ENCODE measurements around the gene RSBN1L.

The RSBN1L gene

DNA sequence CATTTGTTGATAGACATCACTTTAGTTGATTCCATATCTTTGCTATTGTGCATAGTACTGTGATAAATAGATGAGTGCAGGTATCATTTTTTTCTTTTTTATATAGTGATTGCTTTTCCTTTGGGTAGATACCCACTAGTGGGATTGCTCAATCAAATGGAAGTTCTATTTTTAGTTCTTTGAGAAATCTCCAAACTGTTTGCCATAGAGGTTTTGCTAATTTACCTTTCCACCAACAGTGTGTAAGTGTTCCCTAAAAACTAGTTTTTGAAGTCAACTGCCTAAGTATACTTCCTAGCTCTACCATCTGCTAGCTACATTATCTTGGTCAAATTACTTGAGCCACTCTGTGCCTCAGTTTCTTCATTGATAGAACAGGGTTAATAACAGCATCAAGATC is 31.5 kb upstream of the RSBN1L start:
- DNase-seq (ENCODE audit: low read depth in 1 of 2, low spot score in 1 of 2): no peak
- in situ Hi-C loops (cut with HindIII; ENCODE audit: low pct_unique_long_range_greater_than_20kb, low sequenced_read_pairs): no loop called here
- no peak for TF ChIP-seq JUND (IDR thresholded peaks at IDR 0.05; ENCODE audit: low read depth)

DNA sequence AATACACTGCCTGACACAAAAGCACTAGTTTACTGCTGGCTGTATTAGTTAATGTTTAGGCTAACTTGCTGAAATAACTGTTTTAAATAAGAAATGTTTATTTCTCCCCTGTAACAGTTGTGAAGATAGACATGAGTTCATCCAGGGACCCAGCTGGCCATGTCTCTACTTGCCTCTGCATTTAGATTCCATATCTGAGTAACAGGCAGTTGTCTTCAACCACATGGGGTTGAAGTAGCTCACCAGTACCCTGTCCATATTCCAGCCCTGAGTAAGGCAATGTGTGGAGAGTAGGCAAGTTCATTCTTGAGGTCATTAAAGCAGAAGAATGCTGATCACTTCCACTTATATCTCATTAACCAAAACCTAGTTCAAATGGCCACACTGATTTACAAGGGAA is 31.1 kb upstream of the RSBN1L start:
- in situ Hi-C loops (cut with HindIII; ENCODE audit: low pct_unique_long_range_greater_than_20kb, low sequenced_read_pairs): no loop called here
- DNase-seq (ENCODE audit: low read depth in 1 of 2, low spot score in 1 of 2): no peak
- TF ChIP-seq JUND (IDR thresholded peaks at IDR 0.05; ENCODE audit: low read depth): no peak

DNA sequence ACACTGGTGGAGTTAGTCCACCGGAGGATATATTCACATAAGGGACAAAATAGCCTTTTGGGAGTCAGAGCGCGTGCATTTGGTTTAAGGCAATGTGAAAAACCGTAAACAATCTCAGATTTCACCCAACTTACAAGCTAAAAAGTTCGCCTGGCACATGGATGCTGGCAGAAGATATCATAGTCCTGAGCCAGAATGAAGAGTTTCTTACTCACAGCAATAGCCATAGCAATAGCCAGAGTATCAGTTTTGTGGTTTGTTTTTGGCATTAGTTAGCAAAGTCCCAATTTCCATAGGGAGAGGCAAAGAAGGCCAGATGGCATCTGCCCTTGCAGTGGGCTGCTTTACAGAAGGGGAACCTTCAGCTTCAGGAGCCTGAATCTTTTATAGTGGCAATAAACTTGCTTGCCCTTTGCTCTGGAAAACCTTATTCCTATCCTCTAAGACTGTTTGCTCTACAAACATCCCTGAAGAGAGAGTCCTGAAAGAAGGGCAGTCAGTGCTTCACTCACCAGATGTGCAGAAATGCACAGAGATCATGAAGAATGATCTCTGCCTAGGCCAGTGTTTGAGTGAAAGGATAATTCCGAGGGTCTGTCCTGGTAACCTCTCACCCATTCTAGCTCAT is 28.7 kb upstream of the RSBN1L start:
- DNase-seq (ENCODE audit: low read depth in 1 of 2, low spot score in 1 of 2): no peak
- in situ Hi-C loops (cut with HindIII; ENCODE audit: low pct_unique_long_range_greater_than_20kb, low sequenced_read_pairs): no loop called here
- TF ChIP-seq JUND (IDR thresholded peaks at IDR 0.05; ENCODE audit: low read depth): no peak

DNA sequence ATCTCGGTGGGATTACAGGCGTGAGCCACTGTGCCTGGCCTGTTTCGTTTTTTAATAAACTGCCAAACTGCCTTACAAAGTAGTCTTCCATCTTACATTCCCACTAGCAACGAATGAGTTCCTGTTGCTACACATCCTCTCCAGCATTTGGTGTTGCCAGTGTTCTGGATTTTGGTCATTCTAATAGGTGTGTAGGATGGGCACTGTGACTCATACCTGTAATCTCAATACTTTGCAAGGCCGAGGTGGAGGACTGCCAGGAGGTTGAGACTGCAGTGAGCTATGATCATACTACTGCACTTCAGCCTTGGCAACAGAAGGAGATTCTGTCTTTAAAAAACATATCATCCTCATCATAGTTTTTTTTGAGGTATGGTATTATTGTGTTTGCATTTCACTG is 21.4 kb upstream of the RSBN1L start:
- TF ChIP-seq JUND (IDR thresholded peaks at IDR 0.05; ENCODE audit: low read depth): no peak
- in situ Hi-C loops (cut with HindIII; ENCODE audit: low pct_unique_long_range_greater_than_20kb, low sequenced_read_pairs): no loop called here
- no peak for DNase-seq (ENCODE audit: low read depth in 1 of 2, low spot score in 1 of 2)

DNA sequence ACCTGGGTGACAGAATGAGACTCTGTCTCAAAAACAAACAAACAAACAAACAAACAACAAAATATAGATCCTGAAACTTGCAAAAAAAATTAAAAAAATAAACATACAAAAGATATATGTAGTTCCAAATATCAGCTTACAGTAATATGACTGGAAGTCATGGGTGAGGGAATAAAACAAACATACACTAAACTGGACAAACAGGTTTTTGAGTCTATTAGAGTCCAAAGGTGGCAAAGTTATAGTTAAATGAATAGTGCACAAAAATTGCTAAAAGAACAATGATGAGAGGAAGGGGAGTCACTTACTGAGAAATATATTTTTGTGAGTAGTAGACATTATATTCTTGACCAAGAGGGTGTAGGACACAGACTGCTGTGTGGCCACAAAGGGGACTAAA is 16.7 kb upstream of the RSBN1L start:
- DNase-seq (ENCODE audit: low read depth in 1 of 2, low spot score in 1 of 2): peak in 1 of 2 experiments; percentile 78
- TF ChIP-seq JUND (IDR thresholded peaks at IDR 0.05; ENCODE audit: low read depth): 0 out of 2 replicates have a peak, but pooled peaks have one; percentile 37
- in situ Hi-C loops (cut with HindIII; ENCODE audit: low pct_unique_long_range_greater_than_20kb, low sequenced_read_pairs): no loop called here

DNA sequence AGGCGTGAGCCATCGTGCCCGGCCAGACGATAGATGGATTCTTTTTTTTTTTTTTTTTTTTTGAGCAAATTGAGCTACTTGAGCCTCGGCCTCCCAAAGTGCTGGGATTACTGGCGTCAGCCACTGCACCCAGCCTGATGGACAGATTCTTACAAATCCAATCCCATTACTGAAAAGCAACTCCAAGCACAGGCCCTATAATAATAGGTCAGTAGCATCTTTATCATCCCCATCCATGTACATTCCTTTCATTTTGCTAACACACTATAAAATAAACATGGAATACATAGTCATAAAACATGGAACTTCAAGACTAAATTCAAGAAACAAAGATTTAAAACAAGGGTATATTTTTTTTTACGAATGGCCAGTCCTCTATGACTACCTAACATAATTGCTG is 16.0 kb upstream of the RSBN1L start:
- in situ Hi-C loops (cut with HindIII; ENCODE audit: low pct_unique_long_range_greater_than_20kb, low sequenced_read_pairs): no loop called here
- no peak for DNase-seq (ENCODE audit: low read depth in 1 of 2, low spot score in 1 of 2)
- TF ChIP-seq JUND (IDR thresholded peaks at IDR 0.05; ENCODE audit: low read depth): no peak

DNA sequence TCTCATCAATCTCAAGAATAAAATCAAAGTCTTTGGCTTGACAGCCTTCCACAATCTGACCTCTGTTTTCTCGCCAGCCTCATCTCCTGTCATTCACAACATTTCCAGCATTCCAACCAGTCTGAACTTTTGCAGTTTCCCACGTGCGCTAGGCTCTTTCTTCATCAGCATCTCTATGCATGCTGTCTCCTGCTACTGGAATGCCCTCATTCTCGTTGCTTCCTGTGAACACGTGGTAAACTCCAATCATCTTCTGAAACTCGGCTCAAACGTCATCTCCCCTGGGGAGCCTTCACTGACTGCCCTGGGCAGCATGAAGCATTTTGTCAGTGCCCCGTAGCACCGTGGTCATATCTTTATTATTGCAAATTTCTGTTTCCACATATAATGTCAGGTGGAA is 12.2 kb upstream of the RSBN1L start:
- in situ Hi-C loops (cut with HindIII; ENCODE audit: low pct_unique_long_range_greater_than_20kb, low sequenced_read_pairs): no loop called here
- TF ChIP-seq JUND (IDR thresholded peaks at IDR 0.05; ENCODE audit: low read depth): no peak
- peak in 1 of 2 experiments; percentile 25 for DNase-seq (ENCODE audit: low read depth in 1 of 2, low spot score in 1 of 2)

DNA sequence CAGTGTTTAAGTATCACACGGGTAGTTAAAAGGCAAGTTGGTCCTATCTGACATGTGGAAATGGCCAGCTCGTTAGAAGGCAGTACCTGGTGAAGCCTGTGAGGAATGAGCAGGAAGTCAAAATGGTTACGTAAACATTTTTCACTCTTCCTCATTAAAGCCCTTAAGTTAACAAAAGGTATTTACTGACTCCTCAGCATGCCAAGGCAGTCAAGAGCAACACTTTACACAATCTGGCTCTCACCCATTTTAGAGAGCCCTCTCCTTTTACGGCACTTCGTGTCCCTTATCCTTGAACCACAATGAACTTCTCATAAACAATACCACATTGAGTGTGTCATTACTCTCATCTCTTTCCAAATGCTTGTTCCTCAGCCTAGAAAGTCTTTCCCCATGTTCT is 11.0 kb upstream of the RSBN1L start:
- no peak for TF ChIP-seq JUND (IDR thresholded peaks at IDR 0.05; ENCODE audit: low read depth)
- peak; percentile 57 to 93 for DNase-seq (ENCODE audit: low read depth in 1 of 2, low spot score in 1 of 2)
- in situ Hi-C loops (cut with HindIII; ENCODE audit: low pct_unique_long_range_greater_than_20kb, low sequenced_read_pairs): no loop called here

DNA sequence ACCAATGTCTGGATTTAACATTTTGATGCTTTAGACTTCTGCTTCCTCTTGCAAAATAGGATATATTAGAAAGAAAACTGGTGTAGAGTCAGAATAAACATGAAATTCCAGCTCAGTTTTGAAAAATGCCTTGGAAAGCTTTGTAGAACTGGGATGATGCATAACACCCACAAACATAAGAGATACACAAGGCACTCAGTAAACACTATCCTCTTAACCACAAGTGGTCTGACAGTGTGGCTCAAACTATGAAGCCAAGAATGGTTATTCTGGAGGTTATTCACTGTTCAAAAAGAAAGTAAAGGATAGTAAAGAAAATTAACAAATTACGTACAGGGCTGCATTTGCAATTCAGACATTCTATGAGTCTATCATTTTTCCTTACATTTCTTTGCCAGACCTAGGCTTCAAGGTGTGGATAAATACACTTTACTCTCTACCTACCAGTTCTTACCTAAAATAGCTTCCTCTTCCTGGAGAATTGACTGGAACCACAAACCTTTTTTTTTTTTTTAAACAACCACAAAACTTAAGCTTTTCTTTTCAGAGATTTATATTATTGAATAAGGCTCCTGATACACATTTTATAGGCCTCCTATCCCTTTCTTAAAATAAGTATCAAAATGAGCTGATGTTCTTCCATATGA is 9.0 kb upstream of the RSBN1L start:
- DNase-seq (ENCODE audit: low read depth in 1 of 2, low spot score in 1 of 2): no peak
- TF ChIP-seq JUND (IDR thresholded peaks at IDR 0.05; ENCODE audit: low read depth): no peak
- in situ Hi-C loops (cut with HindIII; ENCODE audit: low pct_unique_long_range_greater_than_20kb, low sequenced_read_pairs): no loop called here

DNA sequence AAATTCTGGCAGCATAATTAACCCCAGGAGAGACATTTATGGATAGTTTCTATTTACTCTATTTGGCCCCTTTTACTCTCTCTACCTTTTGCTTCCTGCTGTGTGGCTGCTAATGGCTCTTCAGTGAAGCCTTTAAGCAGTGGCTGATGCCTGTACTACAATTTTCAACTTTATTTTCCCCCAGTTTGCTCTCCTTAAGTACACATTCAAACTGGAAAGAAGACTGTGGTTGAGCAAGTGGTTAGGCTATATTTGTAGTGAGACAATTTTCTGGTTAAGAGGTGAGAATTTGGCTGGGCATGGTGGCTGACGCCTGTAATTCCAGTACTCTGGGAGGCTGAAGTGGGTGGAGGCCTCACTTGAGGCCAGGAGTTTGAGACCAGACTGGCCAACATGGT is 8.5 kb upstream of the RSBN1L start:
- DNase-seq (ENCODE audit: low read depth in 1 of 2, low spot score in 1 of 2): peak in 1 of 2 experiments; percentile 49
- TF ChIP-seq JUND (IDR thresholded peaks at IDR 0.05; ENCODE audit: low read depth): no peak

DNA sequence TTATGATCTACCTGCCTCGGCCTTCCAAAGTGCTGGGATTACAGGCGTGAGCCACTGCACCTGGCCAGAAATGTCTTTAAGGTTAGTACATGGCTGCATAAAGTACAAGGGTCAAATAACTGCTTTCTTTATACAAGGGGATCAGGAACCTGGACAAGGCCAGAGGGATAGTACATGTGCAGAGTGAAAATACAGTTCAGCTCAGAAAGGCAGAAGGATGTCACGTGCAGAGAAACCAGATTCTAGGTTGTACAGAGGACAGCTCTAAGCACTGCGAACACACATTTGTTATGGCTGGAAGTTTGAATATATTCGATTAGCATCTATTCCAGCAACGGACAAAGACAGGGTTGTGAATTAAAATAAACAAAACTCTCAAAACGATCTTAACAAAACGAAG is 6.0 kb upstream of the RSBN1L start:
- no peak for TF ChIP-seq JUND (IDR thresholded peaks at IDR 0.05; ENCODE audit: low read depth)
- in situ Hi-C loops (cut with HindIII; ENCODE audit: low pct_unique_long_range_greater_than_20kb, low sequenced_read_pairs): no loop called here
- no peak for DNase-seq (ENCODE audit: low read depth in 1 of 2, low spot score in 1 of 2)

More for the DNA sequence above, 8.5 kb upstream of the RSBN1L start:
- in situ Hi-C loops (cut with HindIII; ENCODE audit: low pct_unique_long_range_greater_than_20kb, low sequenced_read_pairs): no loop called here

DNA sequence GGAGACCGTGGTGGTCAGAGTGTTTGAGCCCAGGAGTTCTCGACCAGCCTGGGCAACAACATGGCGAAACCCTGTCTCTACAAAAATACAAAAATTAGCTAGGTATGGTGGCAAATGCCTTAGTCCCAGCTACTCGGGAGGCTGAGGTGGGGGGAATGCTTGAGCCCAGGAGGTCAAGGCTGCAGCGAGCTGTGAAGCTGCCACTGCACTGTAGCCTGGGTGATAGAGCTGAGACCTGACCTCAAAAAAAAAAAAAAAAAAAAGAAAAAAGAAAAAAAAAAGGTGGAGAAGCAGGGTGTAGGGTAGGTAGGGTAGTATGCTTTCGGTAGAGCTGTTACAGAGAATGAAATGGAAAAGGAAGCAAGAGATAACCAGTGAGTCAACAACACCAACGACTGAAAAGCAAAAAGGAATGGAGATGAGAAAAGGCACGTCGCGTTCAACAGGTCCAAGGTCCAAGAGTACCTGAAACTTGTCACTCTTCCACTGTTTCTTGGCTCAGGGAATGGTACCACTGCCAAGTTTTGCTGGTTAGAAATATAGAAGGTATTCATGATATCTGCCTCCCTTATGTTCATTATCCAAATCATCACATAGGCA is 4.3 kb upstream of the RSBN1L start:
- no peak for DNase-seq (ENCODE audit: low read depth in 1 of 2, low spot score in 1 of 2)
- no peak for TF ChIP-seq JUND (IDR thresholded peaks at IDR 0.05; ENCODE audit: low read depth)
- in situ Hi-C loops (cut with HindIII; ENCODE audit: low pct_unique_long_range_greater_than_20kb, low sequenced_read_pairs): no loop called here

DNA sequence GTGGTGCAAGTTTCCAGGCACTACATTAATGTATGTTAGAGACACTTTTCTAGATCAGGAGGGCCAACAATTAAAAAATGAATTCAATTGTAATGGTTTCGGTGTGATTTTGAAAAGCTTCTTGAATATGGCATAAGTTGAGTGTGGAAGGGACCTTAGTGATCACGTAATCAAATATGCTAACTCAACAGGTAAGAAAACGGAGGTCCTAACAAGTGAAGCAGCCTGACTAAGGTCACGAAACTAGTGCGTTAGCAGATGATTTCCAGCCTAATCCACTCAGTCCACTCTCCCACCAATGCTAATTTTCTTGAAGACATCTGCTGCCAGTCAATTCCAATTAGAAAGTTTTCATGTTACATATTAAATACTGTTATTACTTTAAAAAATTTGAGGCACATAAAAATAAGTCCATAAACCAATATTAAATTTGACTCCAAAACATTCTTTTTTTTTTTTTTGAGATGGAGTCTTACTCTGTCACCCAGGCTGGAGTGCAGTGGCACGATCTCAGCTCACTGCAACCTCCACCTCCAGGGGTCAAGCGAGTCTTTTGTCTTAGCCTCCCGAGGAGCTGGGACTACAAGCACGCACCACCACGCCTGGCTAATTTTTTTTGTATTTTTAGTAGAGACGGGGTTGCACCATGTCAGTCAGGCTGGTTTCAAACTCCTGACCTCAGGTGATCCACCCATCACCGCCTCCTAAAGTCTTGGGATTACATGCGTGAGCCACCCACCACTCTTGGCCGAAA is 2.3 kb upstream of the RSBN1L start:
- in situ Hi-C loops (cut with HindIII; ENCODE audit: low pct_unique_long_range_greater_than_20kb, low sequenced_read_pairs): no loop called here
- TF ChIP-seq JUND (IDR thresholded peaks at IDR 0.05; ENCODE audit: low read depth): no peak
- DNase-seq (ENCODE audit: low read depth in 1 of 2, low spot score in 1 of 2): no peak
